GM18519 (cell line): ENCODE measurements around the gene SYNM.
"Not testable (repeated sequence)": the region's sequence is repeated elsewhere in the genome, so short reads cannot be mapped to it uniquely, and the experiment has no call there.

Experiments used
- ATAC-seq: cut with Tn5 transposase; IDR thresholded peaks from one replicate; pipeline ENCODE4 v1.9.1; 2021; ENCODE audit warnings: mild to moderate bottlenecking, moderate library complexity; ENCODE audit not compliant: unreplicated experiment, low FRiP score

The SYNM gene

GRCh38 chr15:99104788-99105513, at the start of gene SYNM:
TSS of gene SYNM (plus strand) at chr15:99105080. CDS start at chr15:99105200, 120 bp downstream.
- ATAC-seq = peak; percentile 67

- ATAC-seq = no peak
Measured at GRCh38 chr15:99055555-99056134, 49.2 kb upstream of the SYNM start.

GRCh38 chr15:99057020-99057419, 47.9 kb upstream of the SYNM start:
- no peak for ATAC-seq

GRCh38 chr15:99057697-99058420, 47.0 kb upstream of the SYNM start:
- ATAC-seq = no peak

GRCh38 chr15:99058421-99058870, 46.4 kb upstream of the SYNM start:
- ATAC-seq = no peak

GRCh38 chr15:99059010-99059981, 45.6 kb upstream of the SYNM start:
- ATAC-seq = peak; percentile 76

GRCh38 chr15:99060186-99060585, 44.7 kb upstream of the SYNM start:
- ATAC-seq = not testable (repeated sequence)

- no peak for ATAC-seq
Measured at GRCh38 chr15:99062226-99062625, 42.7 kb upstream of the SYNM start.

- no peak for ATAC-seq
Measured at GRCh38 chr15:99068186-99068585, 36.7 kb upstream of the SYNM start.

- no peak for ATAC-seq
Measured at GRCh38 chr15:99070208-99070607, 34.7 kb upstream of the SYNM start.

- no peak for ATAC-seq
Measured at GRCh38 chr15:99071091-99071680, 33.7 kb upstream of the SYNM start.

GRCh38 chr15:99073008-99073717, 31.7 kb upstream of the SYNM start:
- no peak for ATAC-seq

GRCh38 chr15:99074446-99074845, 30.4 kb upstream of the SYNM start:
- no peak for ATAC-seq

GRCh38 chr15:99075059-99075652, 29.7 kb upstream of the SYNM start:
- ATAC-seq = not testable (repeated sequence)

- ATAC-seq = no peak
Measured at GRCh38 chr15:99076109-99076508, 28.8 kb upstream of the SYNM start.

GRCh38 chr15:99076555-99077308, 28.1 kb upstream of the SYNM start:
- ATAC-seq = no peak

- no peak for ATAC-seq
Measured at GRCh38 chr15:99082798-99083197, 22.1 kb upstream of the SYNM start.

- no peak for ATAC-seq
Measured at GRCh38 chr15:99084965-99085364, 19.9 kb upstream of the SYNM start.
